GM18499 (cell line): ENCODE results near the gene FMNL2.
A peak's percentile ranks its signal among the peaks of the same experiment; 100 is the strongest.

Experiments used
- ATAC-seq: cut with Tn5 transposase; IDR thresholded peaks from one replicate; pipeline ENCODE4 v1.9.1; 2021; ENCODE audit warnings: moderate number of reproducible peaks; ENCODE audit not compliant: insufficient read depth, unreplicated experiment

Gene FMNL2

GRCh38 chr2:152657043-152657442 is 322.1 kb downstream of the FMNL2 start:
- ATAC-seq, result peak; percentile 75

GRCh38 chr2:152658221-152658620 is 323.2 kb downstream of the FMNL2 start:
- ATAC-seq, result no peak

- ATAC-seq, result no peak
Observed at GRCh38 chr2:152661076-152661475, 326.1 kb downstream of the FMNL2 start.

GRCh38 chr2:152664725-152665124 is 329.8 kb downstream of the FMNL2 start:
- no peak for ATAC-seq

- no peak for ATAC-seq
Observed at GRCh38 chr2:152674334-152674733, 339.4 kb downstream of the FMNL2 start.

GRCh38 chr2:152676461-152676860 is 341.5 kb downstream of the FMNL2 start:
- ATAC-seq, result no peak

GRCh38 chr2:152678808-152679207 is 343.8 kb downstream of the FMNL2 start:
- no peak for ATAC-seq

- no peak for ATAC-seq
Observed at GRCh38 chr2:152682663-152683062, 347.7 kb downstream of the FMNL2 start.

- ATAC-seq, result no peak
Observed at GRCh38 chr2:152683400-152683799, 348.4 kb downstream of the FMNL2 start.

- no peak for ATAC-seq
Observed at GRCh38 chr2:152686321-152686720, 351.3 kb downstream of the FMNL2 start.

GRCh38 chr2:152693033-152693432 is 358.1 kb downstream of the FMNL2 start:
- peak; percentile 85 for ATAC-seq

GRCh38 chr2:152694161-152694661 is 359.2 kb downstream of the FMNL2 start:
- peak; percentile 42 for ATAC-seq

GRCh38 chr2:152695763-152696162 is 360.8 kb downstream of the FMNL2 start:
- ATAC-seq, result no peak

- ATAC-seq, result no peak
Observed at GRCh38 chr2:152696476-152696875, 361.5 kb downstream of the FMNL2 start.
